HG03342 (cell line): ENCODE data around the gene TMEM120A.

Source experiments
- ATAC-seq: cut with Tn5 transposase; IDR thresholded peaks from one replicate; pipeline ENCODE4 v1.9.1; 2021; ENCODE audit warnings: mild to moderate bottlenecking, moderate library complexity; ENCODE audit not compliant: unreplicated experiment

The TMEM120A gene

DNA sequence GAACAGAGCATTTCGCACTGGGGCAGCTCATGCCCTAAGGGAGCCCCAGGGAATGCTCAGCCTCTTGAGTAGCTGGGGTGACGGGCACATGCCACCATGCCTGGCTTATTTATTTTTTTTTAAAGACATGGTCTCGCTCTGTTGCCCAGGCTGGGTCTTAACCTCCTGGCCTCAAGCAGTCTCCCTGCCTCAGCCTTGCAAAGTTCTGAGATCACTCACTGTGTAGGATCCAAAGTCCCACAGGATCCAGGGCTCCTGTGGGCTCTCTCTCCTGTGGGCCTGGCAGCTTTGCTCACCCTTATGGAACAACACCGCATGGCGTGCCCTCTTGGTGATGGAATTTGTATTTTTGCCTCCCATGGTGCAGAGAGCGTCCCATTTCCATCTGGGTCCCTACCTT, 34.0 kb downstream of the TMEM120A start:
- ATAC-seq, result no peak

DNA sequence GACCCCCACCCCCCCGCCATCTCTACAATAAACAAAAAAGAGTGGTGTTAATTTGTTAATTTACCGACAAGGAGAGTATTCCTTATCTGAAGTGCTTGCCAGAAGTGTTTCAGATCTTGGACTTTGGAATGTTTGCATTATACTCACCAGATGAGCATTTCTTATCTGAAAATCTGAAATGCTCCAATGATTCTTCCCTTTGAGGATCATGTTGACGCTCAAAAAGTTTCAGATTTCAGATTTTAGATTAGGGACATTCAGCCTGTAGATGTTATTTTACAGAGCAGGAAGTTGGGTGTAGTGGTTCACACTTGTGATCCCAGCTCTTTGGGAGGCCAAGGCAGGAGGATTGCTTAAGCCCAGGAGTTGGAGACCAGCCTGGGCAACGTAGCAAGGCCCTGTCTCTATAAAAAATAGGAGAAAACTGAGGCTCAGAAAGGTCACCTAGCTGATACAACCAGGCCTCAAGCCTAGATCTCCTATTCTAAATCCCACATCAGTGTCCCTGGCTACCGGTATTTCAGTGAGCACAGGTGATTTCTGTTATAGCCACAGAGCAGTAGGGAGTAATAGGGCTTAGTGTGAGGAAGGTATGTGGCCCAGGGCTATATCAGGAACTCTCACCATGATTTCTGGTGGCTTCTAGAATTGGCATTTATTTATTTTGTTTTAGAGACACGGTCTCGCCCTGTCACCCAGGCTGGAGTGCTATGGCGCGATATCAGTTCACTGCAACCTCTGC, 35.4 kb downstream of the TMEM120A start:
- ATAC-seq, result no peak

DNA sequence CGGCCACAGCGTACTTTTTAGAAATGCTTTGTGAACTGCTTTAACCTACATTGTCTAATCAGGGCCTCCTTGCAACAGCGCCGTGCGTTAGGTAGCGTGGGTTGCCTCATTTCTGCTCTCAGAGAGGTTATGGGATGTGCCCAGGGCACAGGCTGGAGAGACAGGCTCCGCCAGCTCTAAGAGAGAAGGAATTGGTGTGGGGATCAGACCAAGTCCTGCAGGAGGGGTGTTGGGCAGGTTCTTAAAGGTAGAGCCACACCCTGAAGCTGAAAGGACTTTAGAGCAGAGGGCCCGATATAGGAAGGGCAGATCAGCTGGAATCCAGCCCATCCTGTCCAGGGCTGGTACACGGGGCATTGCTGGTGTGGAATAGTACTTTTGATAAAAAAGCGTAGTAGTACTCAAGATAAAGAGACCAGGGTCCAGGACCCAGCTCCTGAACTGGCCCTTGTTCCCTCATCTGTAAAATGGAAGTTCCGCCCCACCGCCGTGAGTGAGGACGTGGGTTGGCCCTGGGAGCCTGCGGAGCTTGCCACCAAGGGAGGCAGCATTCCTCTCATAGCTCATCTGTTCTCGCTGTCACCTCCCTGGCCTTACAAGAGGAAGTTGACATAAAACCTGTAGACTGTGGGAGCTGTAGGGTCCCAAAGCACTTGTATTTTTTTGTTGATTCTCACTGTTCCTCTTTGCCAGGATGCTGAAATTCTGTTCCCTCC, 37.2 kb downstream of the TMEM120A start:
- ATAC-seq, result no peak

DNA sequence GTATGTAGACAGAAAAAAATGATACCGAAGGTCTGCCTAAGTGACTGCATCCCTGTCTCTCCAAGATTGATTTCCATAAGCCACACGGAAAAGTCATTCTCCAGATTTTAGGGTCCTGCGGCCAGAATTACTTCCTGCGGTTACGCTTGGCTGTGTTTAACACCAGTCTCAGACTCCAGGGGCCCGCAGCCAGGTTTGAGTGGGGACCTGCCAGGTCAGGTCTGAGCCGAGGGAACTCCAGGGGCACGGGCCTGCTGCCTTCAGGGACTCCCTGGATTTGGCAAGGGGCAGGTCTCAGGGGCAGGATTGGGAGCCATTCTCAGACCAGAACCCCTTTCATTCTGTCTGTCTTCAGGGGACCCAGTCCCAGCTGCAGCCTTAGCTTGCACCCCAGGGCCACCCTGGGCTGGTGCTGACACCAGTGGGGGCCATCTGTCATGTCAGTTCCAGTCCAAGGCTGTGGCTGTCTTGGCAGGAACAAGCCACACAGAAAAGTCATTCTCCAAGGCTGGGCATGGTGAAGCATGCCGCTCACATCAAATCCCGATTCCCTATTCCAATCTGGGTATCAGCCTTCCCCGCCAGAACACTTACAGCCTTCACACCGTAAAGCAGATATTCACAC, 39.0 kb downstream of the TMEM120A start:
- ATAC-seq, result no peak

DNA sequence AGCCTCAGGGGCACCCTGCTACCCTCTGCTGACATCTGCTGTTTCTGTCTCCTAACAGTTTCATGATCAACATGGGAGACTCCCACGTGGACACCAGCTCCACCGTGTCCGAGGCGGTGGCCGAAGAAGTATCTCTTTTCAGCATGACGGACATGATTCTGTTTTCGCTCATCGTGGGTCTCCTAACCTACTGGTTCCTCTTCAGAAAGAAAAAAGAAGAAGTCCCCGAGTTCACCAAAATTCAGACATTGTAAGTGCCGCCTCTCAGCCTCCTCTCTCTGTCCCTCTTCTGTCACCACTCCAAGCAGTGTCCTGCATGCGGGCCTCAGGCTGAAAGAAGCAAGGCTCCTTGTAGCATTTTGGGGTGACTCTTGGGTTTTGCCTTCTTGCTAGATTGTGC, 40.5 kb downstream of the TMEM120A start:
- ATAC-seq, result no peak

DNA sequence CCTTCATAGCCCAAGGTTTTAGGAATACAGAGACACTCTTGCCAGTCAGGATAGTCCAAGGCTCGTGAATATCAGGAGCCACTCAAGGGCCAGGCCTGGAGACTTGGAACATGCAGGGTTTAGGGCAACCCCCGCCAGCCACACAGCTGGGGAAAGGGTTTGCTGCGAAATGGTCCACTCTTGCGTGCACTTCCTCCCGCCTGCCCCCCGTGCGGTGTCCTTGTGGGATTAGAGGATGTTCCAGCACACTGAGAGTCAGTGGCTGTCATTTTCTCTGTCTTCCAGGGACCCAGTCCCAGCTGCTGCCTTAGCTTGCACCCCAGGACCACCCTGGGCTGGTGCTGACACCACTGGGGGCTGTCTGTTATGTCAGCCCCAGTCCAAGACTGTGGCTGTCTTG, 41.0 kb downstream of the TMEM120A start:
- no peak for ATAC-seq

DNA sequence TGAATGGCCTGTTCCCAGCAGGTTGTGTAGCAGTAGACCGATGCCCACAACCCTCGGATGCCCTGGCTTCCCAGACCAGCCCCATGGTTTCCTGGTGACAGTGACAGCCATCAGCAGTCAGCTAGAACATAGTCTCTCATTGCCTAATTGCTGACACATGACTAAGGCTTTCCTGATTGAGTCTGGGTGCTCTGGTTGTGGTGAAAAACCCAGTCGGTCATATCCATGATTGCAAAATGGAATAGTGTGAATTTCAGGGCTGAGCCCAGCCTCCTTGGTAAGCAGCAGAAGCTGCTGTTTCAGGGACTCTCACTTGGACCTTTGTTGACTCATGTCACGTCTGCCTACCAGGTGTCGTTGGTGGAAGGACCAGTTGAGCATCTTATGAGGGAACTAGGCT, 42.9 kb downstream of the TMEM120A start:
- no peak for ATAC-seq

DNA sequence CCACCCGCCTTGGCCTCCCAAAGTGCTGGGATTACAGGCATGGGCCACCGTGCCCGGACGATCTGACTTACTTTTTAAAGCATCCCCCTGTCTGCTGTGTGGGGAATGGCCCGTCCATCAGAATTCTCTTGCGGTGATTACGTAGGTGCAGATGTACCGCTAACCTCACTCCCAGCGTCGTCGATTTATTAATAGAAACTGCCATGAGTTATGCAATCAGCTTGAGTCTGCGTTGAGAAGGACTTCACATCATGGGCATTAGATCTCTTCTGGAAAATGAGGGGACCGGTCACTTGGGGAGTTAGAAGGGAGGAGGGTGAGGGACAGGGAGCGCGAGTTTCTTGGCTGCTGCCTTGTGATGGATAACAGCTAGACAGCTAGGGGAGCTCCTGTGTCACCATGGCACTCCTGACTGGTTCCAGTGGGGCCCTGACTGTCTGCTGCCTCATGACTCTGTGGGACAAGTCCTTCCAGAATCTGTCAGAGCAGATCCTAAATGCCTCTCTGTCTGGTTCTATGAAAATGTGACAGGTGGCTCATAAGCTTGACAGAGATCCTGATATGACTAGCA, 44.2 kb downstream of the TMEM120A start:
- ATAC-seq, result no peak

DNA sequence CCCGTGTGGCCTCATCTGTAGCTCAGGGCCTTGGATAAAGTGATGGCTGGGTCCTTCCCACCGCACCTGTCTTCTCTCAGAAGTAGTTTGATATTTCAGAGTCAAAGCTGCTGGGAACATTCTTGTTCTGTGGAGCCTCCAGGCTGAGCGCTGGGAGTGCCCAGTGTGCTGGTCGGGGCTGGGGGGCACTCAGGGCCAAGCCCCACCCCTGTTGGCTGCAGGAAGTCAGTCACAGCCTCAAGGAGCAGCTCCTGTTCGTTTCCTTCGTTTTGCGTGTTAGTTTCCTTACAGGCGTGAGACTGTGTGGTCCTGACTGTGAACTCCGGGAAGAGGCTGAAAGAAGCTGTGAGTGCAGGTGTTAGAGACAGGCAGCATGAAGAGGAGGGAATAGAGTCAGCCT, 46.2 kb downstream of the TMEM120A start:
- no peak for ATAC-seq

DNA sequence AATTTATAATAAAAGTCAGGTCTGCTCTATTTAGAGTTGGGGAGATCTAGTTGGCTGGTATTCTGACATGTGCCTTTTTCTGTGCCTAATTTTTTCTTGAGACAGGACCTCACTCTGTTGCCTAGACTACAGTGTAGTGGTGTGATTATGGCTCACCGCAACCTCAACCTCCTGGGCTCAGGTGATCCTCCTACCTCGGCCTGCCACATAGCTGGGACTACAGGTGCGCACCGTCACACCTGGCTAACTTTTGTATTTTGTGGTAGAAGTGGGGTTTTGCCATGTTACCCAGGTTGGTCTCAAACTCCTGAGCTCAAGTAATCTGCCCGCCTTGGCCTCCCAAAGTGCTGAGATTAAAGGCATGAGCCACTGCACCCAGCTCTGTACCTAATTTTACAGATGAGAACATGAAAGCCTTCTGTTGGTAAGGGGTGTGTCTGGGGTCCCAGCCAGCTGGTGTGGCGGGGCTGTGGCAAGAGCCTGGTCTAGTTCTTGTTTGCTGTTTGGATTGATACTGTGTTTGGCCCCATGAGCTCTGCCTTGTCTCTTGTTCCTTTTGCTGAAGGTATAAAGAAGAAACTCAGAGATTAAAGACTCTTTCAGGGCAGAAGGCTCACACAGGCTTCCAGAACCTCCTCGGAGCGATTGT, 48.1 kb downstream of the TMEM120A start:
- no peak for ATAC-seq

DNA sequence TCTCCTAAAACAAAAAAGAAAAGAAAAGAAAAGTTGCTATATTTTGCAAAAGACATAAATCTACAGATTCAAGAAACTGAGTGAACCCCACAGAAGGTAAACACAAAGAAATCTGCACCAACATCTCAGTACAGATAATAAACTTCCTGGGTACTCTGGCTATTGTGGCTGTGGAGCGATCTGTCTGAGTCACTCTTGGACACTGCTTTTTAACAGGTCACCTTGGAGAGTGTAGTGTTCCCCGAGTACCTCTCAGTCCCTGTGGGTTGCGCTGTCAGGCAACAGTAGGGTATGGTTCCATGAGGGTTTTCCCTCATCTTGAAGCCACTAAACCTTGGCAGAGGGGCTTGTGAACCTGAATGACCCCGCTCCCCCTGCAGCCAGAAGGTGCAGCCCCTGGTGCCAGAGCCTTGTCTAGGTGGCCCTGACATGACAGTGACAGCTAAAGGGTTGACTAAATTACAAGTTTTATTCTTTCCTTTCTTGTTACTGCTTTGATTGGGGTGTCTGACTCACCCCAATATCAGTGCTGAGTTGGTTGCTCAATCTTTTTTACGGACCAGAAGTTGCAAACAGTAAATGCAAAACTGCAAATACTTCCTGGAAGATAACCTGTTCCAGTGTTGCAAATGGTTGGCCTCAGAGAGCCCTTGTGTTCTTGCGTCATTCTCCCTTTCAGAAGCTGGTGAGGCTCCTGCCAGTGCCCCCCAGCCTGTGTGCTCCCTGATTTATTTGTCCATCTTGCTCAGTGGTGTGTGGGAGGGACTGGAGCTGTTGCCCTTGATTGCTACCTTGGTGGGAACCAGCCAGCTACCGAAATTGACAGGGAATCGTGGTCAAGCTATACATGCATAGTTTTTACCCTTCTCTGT, 48.9 kb downstream of the TMEM120A start:
- no peak for ATAC-seq

DNA sequence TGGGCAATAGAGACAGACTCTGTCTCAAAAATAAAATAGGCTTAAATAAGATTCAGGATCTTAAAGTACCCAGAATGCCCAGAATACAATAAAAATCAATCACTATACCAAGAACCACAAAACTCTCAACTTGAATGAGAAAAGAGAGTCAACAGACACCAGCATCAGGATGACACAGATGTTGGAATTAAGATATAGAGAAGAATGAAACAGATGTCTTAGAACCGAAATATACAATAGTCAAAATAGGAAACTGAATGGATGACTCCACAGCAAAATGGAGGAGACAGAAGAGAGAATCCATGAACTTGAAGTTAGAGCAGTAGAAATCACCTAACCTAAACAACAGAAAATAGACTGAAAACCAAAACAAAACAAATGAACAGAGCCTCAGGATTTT, 49.9 kb downstream of the TMEM120A start:
- no peak for ATAC-seq

DNA sequence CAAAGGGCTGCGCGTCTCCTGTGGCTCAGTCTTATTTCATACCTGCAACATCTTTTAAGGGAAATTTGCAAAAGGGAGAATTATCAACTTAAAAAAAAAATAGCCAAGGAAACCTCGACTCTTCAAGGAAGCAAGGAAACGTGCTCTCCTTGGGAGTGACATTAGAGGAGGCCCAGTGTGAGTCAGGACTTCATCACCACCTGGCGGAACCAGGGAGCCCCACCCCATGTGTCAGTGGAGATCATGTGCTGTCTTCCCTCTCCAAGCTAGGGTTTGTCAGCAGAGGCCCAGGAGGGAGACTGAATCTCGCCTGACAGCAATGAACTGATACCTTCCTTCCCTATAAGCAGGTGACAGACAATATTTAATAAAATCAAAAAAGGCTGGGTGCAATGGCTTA, 50.5 kb downstream of the TMEM120A start:
- ATAC-seq, result no peak

DNA sequence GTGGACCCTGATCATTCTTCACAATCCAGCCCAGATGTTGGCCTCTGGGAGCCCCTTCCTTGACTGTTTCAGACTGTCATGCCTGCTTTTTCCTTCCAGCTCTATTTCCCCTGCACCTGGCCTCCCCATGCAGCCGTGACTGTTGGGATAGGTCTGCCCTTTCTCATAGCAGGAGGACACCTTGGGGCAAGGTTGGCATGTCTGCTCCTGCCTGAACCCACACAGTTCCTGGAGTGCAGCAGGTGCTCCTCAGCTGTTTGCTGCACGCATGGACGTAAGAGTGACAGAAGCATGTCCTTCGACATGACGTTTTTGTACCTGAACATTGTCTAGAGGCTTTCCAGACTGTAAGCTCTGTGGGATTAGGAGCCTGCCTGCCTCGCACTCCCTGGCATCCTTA, 55.5 kb downstream of the TMEM120A start:
- ATAC-seq, result no peak

DNA sequence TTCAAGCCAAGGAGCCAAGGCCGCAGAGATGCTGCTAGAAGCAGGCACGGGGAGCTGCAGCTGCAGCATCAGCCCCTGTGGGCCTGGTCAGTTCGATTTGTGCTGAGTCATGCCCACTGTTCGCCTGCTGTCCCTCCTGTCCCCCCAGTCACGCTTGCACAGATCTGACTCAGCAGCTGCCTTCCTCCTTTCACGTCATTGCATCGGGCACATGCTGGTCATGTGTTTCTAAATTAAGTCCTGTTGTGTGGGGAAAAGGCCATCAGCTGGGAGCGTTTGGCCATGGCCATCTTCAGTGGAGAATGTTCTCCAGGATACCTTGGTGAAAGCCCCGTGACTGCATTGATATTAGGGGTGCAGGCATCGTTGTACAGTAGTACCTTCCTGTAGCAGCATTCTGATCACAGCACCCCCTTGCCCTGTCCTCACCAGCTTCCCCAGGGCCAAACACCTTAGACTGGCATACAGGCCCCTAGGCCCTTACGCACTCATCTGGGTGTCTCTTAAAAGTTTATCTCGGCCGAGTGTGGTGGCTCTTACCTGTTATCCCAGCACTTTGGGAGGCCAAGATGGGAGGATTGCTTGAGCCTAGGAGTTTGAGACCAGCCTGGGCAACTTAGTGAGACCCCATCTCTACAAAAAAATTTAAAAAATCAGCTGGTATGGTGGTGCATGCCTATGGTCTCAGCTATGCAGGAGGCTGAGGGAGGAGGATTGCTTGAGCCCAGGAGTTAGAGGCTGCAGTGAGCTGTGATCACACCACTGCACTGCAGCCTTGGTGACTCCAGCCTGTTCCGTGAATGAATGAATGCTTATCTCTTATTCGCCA, 56.2 kb downstream of the TMEM120A start:
- ATAC-seq, result no peak
